Sigmoid colon (tissue), 7 donors: Measurements from ENCODE around the gene EFCAB9. TPM values are rescaled to one million over a fixed set of nuclear protein-coding genes. Genes with fewer than 3 reads are reported as not detected.

Experiments
- DNase-seq: peaks from one replicate; pipeline ENCODE4 v3.0.0-alpha.2; 2019
- H3K27ac ChIP-seq, 4 donors: fragments of 200-600 bp; sonication (generic); one replicate each; pipeline ENCODE4 v1.5.1; 2016 to 2019; ENCODE audit warnings: mild to moderate bottlenecking in 1 of 4
- H3K27me3 ChIP-seq, 3 donors: fragments of 200-600 bp; sonication (generic); one replicate each; pipeline ENCODE4 v1.5.1; 2019; ENCODE audit warnings: mild to moderate bottlenecking in 1 of 3
- H3K36me3 ChIP-seq, 4 donors: fragments of 200-600 bp; sonication (generic); one replicate each; pipeline ENCODE4 v1.5.1; 2016 to 2019
- H3K4me1 ChIP-seq, 4 donors: fragments of 200-600 bp; sonication (generic); one replicate each; pipeline ENCODE4 v1.5.1; 2017 to 2019
- H3K4me3 ChIP-seq, 4 donors: fragments of 200-600 bp; sonication (generic); one replicate each; pipeline ENCODE4 v1.5.1; 2017 to 2019; ENCODE audit warnings: mild to moderate bottlenecking in 2 of 4, moderate library complexity in 1 of 4
- H3K9me3 ChIP-seq, 4 donors: fragments of 200-600 bp in 3 of 4; sonication (generic) in 3 of 4; one replicate each; pipeline versions ENCODE4 v1.5.1 to v1.6.1; 2013 to 2019
- EP300 ChIP-seq, 4 donors: sonication (generic); formaldehyde crosslinking; IDR thresholded peaks; one replicate each; pipeline ENCODE4 v1.6.1; 2017; ENCODE audit warnings: antibody characterized with exemption in 4 of 4
- POLR2A ChIP-seq, 2 donors: fragments of 450-650 bp; IDR thresholded peaks; one replicate each; pipeline ENCODE4 v1.6.1; 2016; ENCODE audit warnings: antibody characterized with exemption in 2 of 2, mild to moderate bottlenecking in 2 of 2, moderate library complexity in 2 of 2
- POLR2AphosphoS5 ChIP-seq, 4 donors: sonication (generic); formaldehyde crosslinking; IDR thresholded peaks; one replicate each; pipeline ENCODE4 v1.6.1; 2017; ENCODE audit warnings: antibody characterized with exemption in 4 of 4
- WGBS, 2 donors: extraction: QIAGEN DNeasy Blood & Tissue Kit; methylation state at CpG; one replicate each; pipeline ENCODE4 v1.1.7; 2013; 5-methylcytosine and 5-hydroxymethylcytosine counted together
- intact Hi-C: fragments of 100-400 bp; cut with DNase I; formaldehyde crosslinking; loops from one replicate; pipeline ENCODE4 v1.15.1; 2023
- polyA plus RNA-seq, 3 donors: library from polyadenylated mRNA; stranded (reverse); fragments of 200-250 nt; gene quantifications; one replicate each; pipeline ENCODE4 v1.2.3, GENCODE V29; 2013
- small RNA-seq, 3 donors: library from RNA; depleted of rRNA; stranded (forward); fragments of <200 nt; gene quantifications; one replicate each; pipeline ENCODE3, GENCODE V24; 2016
- total RNA-seq, 4 donors: library from RNA; depleted of rRNA; stranded (reverse); fragments of >200 nt; gene quantifications; one replicate each; pipeline ENCODE4 v1.1.0, GENCODE V29; 2016
- TF ChIP-seq, protein P1 (sequence below), 4 experiments: fragments of 450-650 bp in 3 of 4; fragments of 200-600 bp in 1 of 4; IDR thresholded peaks; one replicate each; pipeline ENCODE4 v1.5.1; 2016 to 2019; ENCODE audit warnings: antibody characterized with exemption in 4 of 4, mild to moderate bottlenecking in 3 of 4, moderate library complexity in 2 of 4
- donor health status: healthy with polysubstance abuse.
- donor health status: Bipolar disorder and iron deficiency.
- donor health status: healthy.

Gene EFCAB9
- total and polyA plus RNA-seq, 7 donors = not detected

DNA sequence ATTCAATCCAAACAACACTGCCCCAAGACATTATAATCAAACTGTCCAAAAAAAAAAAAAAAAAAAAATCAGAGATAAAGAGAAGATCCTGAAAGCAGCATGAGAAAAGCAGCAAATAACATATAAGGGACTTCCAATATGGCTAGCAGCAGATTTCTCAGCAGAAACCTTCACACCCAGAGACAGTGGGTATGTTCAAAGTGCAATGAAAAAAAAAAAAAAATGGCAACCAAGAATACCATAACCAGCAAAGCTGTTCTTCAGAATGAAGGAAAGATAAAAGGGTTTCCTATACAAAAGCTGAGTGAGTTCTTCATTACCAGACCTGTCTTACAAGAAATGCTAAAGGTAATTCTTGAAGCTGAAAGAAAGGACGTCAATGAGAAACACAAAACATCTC, 57.4 kb downstream of the EFCAB9 start:
- TF ChIP-seq, protein P1, sequence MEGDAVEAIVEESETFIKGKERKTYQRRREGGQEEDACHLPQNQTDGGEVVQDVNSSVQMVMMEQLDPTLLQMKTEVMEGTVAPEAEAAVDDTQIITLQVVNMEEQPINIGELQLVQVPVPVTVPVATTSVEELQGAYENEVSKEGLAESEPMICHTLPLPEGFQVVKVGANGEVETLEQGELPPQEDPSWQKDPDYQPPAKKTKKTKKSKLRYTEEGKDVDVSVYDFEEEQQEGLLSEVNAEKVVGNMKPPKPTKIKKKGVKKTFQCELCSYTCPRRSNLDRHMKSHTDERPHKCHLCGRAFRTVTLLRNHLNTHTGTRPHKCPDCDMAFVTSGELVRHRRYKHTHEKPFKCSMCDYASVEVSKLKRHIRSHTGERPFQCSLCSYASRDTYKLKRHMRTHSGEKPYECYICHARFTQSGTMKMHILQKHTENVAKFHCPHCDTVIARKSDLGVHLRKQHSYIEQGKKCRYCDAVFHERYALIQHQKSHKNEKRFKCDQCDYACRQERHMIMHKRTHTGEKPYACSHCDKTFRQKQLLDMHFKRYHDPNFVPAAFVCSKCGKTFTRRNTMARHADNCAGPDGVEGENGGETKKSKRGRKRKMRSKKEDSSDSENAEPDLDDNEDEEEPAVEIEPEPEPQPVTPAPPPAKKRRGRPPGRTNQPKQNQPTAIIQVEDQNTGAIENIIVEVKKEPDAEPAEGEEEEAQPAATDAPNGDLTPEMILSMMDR (IDR thresholded peaks at IDR 0.05) = no peak
- TF ChIP-seq POLR2A (IDR thresholded peaks at IDR 0.05) (no peak), POLR2AphosphoS5 (IDR thresholded peaks at IDR 0.05) (no peak), EP300 (IDR thresholded peaks at IDR 0.05) (no peak)
- no peaks in the 10 kb centered on the region for H3K27me3 ChIP-seq
- H3K36me3 ChIP-seq = peaks cover 0 to 12% (median 4%) of the 10 kb centered on the region in 4 donors
- H3K9me3 ChIP-seq = peaks cover 0 to 10% (median 6%) of the 10 kb centered on the region in 4 donors
- H3K27ac ChIP-seq = no peak overlapping the region
- no peak for DNase-seq
- no peak overlapping the region for H3K4me3 ChIP-seq
- intact Hi-C loops = no loop called here
- no peaks in the 10 kb centered on the region for H3K4me1 ChIP-seq
- 96 to 98% methylated on average over 1 of the region's 1 CpG for WGBS, 2 donors

DNA sequence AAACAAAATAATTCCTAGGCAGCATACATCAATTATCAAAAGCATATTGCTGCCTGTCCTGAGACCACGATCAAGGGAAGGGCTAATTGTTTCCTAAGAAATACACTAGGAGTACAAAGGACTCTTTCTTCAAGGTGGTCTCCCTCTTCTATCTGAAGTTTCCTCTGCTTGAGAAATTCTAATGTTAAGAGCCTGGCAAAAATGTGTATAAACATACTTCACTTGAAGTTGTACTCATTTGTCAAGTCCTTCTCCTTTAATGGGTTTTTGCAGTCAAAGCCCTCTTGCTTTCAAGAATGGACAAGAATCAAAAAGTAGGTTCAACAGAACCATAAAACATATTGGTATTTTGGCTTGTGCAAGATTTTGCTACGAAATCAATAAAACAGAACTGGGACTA, 58.5 kb downstream of the EFCAB9 start:
- TF ChIP-seq POLR2A (IDR thresholded peaks at IDR 0.05) = no peak
- TF ChIP-seq POLR2AphosphoS5 (IDR thresholded peaks at IDR 0.05) = no peak
- TF ChIP-seq EP300 (IDR thresholded peaks at IDR 0.05) = no peak
- TF ChIP-seq, protein P1 (IDR thresholded peaks at IDR 0.05) = no peak
- WGBS, 2 donors = 92 to 98% methylated on average over 2 of the region's 2 CpGs
- no peak overlapping the region for H3K4me3 ChIP-seq
- DNase-seq = no peak
- no peak overlapping the region for H3K27ac ChIP-seq
- H3K9me3 ChIP-seq = peaks cover 0 to 10% (median 6%) of the 10 kb centered on the region in 4 donors
- H3K36me3 ChIP-seq = peaks cover 0 to 12% (median 4%) of the 10 kb centered on the region in 4 donors
- H3K27me3 ChIP-seq = no peaks in the 10 kb centered on the region
- intact Hi-C loops = no loop called here
- no peaks in the 10 kb centered on the region for H3K4me1 ChIP-seq

Small RNAs within 50 kb of the gene (small RNA-seq; reads per million reads assigned to genes)
- 0 reads per million in 3 donors for gene RF00191

Other genes starting within 250 kb of the EFCAB9 start
- 10 to 100 TPM; 42.9 to 67.1 (median 49.4) TPM for gene FBXW11, start 187.5 kb upstream of the EFCAB9 start, total RNA-seq
- 10 to 100 TPM; 14.4 to 19.9 (median 15.6) TPM for gene FBXW11, start 187.5 kb upstream of the EFCAB9 start, polyA plus RNA-seq
- gene STK10, start 5.9 kb upstream of the EFCAB9 start, total RNA-seq = 10 to 100 TPM in 3 of 4 donors, 1 to 10 TPM in 1; 8.9 to 16.1 (median 12.6) TPM
- gene STK10, start 5.9 kb upstream of the EFCAB9 start, polyA plus RNA-seq = 10 to 100 TPM in 1 of 3 donors, 1 to 10 TPM in 2; 4.2 to 28.6 (median 7.6) TPM
- 10 to 100 TPM; 16.3 to 22.1 (median 19.5) TPM for gene UBTD2, start 89.6 kb downstream of the EFCAB9 start, total RNA-seq
- 10 to 100 TPM; 12.1 to 21.0 (median 21.0) TPM for gene UBTD2, start 89.6 kb downstream of the EFCAB9 start, polyA plus RNA-seq